ENCODE results near the gene NEUROD1.
"Not testable (repeated sequence)": the region's sequence is repeated elsewhere in the genome, so short reads cannot be mapped to it uniquely, and the experiment has no call there.

Gene NEUROD1

GRCh38 chr2:181680055-181680936 is at the start of gene NEUROD1:
TSS of gene NEUROD1 (minus strand) at chr2:181680517. CDS start at chr2:181678860, 1,657 bp downstream.
- peak within 1 kb of the TSS; percentile 66 for H3K4me3 ChIP-seq (ENCODE audit: low read depth, low read length)
- no peak within 1 kb of the TSS for H3K9ac ChIP-seq (ENCODE audit: low read length)
- H3K36me3 ChIP-seq (ENCODE audit: control insufficient read depth, insufficient read depth, low read length) = no peaks in the 10 kb centered on the region
- peaks cover 21% of the 10 kb centered on the region for H3K4me1 ChIP-seq (ENCODE audit: control insufficient read depth, insufficient read depth, low read length)
- H3K9me3 ChIP-seq (ENCODE audit: control insufficient read depth, insufficient read depth, low read depth, low read length) = no peaks in the 10 kb centered on the region
- H3K27me3 ChIP-seq (ENCODE audit: control insufficient read depth, insufficient read depth, low read length) = peaks cover 100% of the 10 kb centered on the region
- H3K27ac ChIP-seq (ENCODE audit: low read depth, low read length) = no peak within 1 kb of the TSS

GRCh38 chr2:181725476-181725875 is 45.2 kb upstream of the NEUROD1 start:
- Histone ChIP-seq H3K36me3 (ENCODE audit: control insufficient read depth, insufficient read depth, low read length) (no peaks in the 10 kb centered on the region), H3K4me1 (ENCODE audit: control insufficient read depth, insufficient read depth, low read length) (no peaks in the 10 kb centered on the region), H3K9me3 (ENCODE audit: control insufficient read depth, insufficient read depth, low read depth, low read length) (peaks cover 6% of the 10 kb centered on the region; the same call in 1 of the 2 replicates), H3K27me3 (ENCODE audit: control insufficient read depth, insufficient read depth, low read length) (no peaks in the 10 kb centered on the region), H3K9ac (ENCODE audit: low read length) (no peak overlapping the region), H3K27ac (ENCODE audit: low read depth, low read length) (no peak overlapping the region), H3K4me3 (ENCODE audit: low read depth, low read length) (no peak overlapping the region)

- Histone ChIP-seq H3K9ac (ENCODE audit: low read length) (no peak overlapping the region), H3K4me1 (ENCODE audit: control insufficient read depth, insufficient read depth, low read length) (no peaks in the 10 kb centered on the region), H3K36me3 (ENCODE audit: control insufficient read depth, insufficient read depth, low read length) (no peaks in the 10 kb centered on the region)
These were observed 44.3 kb upstream of the NEUROD1 start for GRCh38 chr2:181724662-181725061.

GRCh38 chr2:181723731-181724130 is 43.4 kb upstream of the NEUROD1 start:
- Histone ChIP-seq H3K9ac (ENCODE audit: low read length) (no peak overlapping the region), H3K27me3 (ENCODE audit: control insufficient read depth, insufficient read depth, low read length) (no peaks in the 10 kb centered on the region), H3K4me1 (ENCODE audit: control insufficient read depth, insufficient read depth, low read length) (no peaks in the 10 kb centered on the region), H3K9me3 (ENCODE audit: control insufficient read depth, insufficient read depth, low read depth, low read length) (peaks cover 3% of the 10 kb centered on the region; the same call in 1 of the 2 replicates), H3K27ac (ENCODE audit: low read depth, low read length) (no peak overlapping the region), H3K4me3 (ENCODE audit: low read depth, low read length) (no peak overlapping the region), H3K36me3 (ENCODE audit: control insufficient read depth, insufficient read depth, low read length) (no peaks in the 10 kb centered on the region)

More at GRCh38 chr2:181724662-181725061, 44.3 kb upstream of the NEUROD1 start:
- Histone ChIP-seq H3K27ac (ENCODE audit: low read depth, low read length) (no peak overlapping the region), H3K27me3 (ENCODE audit: control insufficient read depth, insufficient read depth, low read length) (no peaks in the 10 kb centered on the region), H3K4me3 (ENCODE audit: low read depth, low read length) (no peak overlapping the region), H3K9me3 (ENCODE audit: control insufficient read depth, insufficient read depth, low read depth, low read length) (peaks cover 6% of the 10 kb centered on the region; the same call in 1 of the 2 replicates)

- Histone ChIP-seq H3K36me3 (ENCODE audit: control insufficient read depth, insufficient read depth, low read length) (no peaks in the 10 kb centered on the region), H3K4me3 (ENCODE audit: low read depth, low read length) (no peak overlapping the region), H3K4me1 (ENCODE audit: control insufficient read depth, insufficient read depth, low read length) (no peaks in the 10 kb centered on the region), H3K9ac (ENCODE audit: low read length) (no peak overlapping the region), H3K27ac (ENCODE audit: low read depth, low read length) (no peak overlapping the region), H3K27me3 (ENCODE audit: control insufficient read depth, insufficient read depth, low read length) (no peaks in the 10 kb centered on the region; the same call in 1 of the 2 replicates), H3K9me3 (ENCODE audit: control insufficient read depth, insufficient read depth, low read depth, low read length) (no peaks in the 10 kb centered on the region)
These were observed 34.8 kb upstream of the NEUROD1 start for GRCh38 chr2:181715033-181715630.

- H3K9ac ChIP-seq (ENCODE audit: low read length); H3K4me1 ChIP-seq (ENCODE audit: control insufficient read depth, insufficient read depth, low read length); H3K27me3 ChIP-seq (ENCODE audit: control insufficient read depth, insufficient read depth, low read length); H3K27ac ChIP-seq (ENCODE audit: low read depth, low read length); H3K9me3 ChIP-seq (ENCODE audit: control insufficient read depth, insufficient read depth, low read depth, low read length); H3K4me3 ChIP-seq (ENCODE audit: low read depth, low read length); H3K36me3 ChIP-seq (ENCODE audit: control insufficient read depth, insufficient read depth, low read length): not testable (repeated sequence)
These were observed 30.7 kb upstream of the NEUROD1 start for GRCh38 chr2:181711051-181711450.

GRCh38 chr2:181702519-181702918 is 22.2 kb upstream of the NEUROD1 start:
- H3K4me3 ChIP-seq (ENCODE audit: low read depth, low read length); H3K9ac ChIP-seq (ENCODE audit: low read length); H3K27ac ChIP-seq (ENCODE audit: low read depth, low read length); H3K27me3 ChIP-seq (ENCODE audit: control insufficient read depth, insufficient read depth, low read length); H3K36me3 ChIP-seq (ENCODE audit: control insufficient read depth, insufficient read depth, low read length); H3K4me1 ChIP-seq (ENCODE audit: control insufficient read depth, insufficient read depth, low read length): not testable (repeated sequence)
- peaks cover 12% of the 10 kb centered on the region for H3K9me3 ChIP-seq (ENCODE audit: control insufficient read depth, insufficient read depth, low read depth, low read length)

GRCh38 chr2:181698223-181698622 is 17.9 kb upstream of the NEUROD1 start:
- Histone ChIP-seq H3K4me3 (ENCODE audit: low read depth, low read length) (no peak overlapping the region), H3K9me3 (ENCODE audit: control insufficient read depth, insufficient read depth, low read depth, low read length) (peaks cover 6% of the 10 kb centered on the region; the same call in 1 of the 2 replicates), H3K27ac (ENCODE audit: low read depth, low read length) (no peak overlapping the region), H3K27me3 (ENCODE audit: control insufficient read depth, insufficient read depth, low read length) (peaks cover 45% of the 10 kb centered on the region), H3K4me1 (ENCODE audit: control insufficient read depth, insufficient read depth, low read length) (no peaks in the 10 kb centered on the region), H3K9ac (ENCODE audit: low read length) (no peak overlapping the region), H3K36me3 (ENCODE audit: control insufficient read depth, insufficient read depth, low read length) (no peaks in the 10 kb centered on the region)

- H3K9ac ChIP-seq (ENCODE audit: low read length) = no peak overlapping the region
- no peak overlapping the region for H3K27ac ChIP-seq (ENCODE audit: low read depth, low read length)
- H3K4me3 ChIP-seq (ENCODE audit: low read depth, low read length) = no peak overlapping the region
- H3K9me3 ChIP-seq (ENCODE audit: control insufficient read depth, insufficient read depth, low read depth, low read length) = peaks cover 1% of the 10 kb centered on the region; the same call in 1 of the 2 replicates
- no peaks in the 10 kb centered on the region for H3K4me1 ChIP-seq (ENCODE audit: control insufficient read depth, insufficient read depth, low read length)
- H3K36me3 ChIP-seq (ENCODE audit: control insufficient read depth, insufficient read depth, low read length) = no peaks in the 10 kb centered on the region
- H3K27me3 ChIP-seq (ENCODE audit: control insufficient read depth, insufficient read depth, low read length) = peaks cover 51% of the 10 kb centered on the region
These were observed 17.3 kb upstream of the NEUROD1 start for GRCh38 chr2:181697571-181697970.

GRCh38 chr2:181697126-181697525 is 16.8 kb upstream of the NEUROD1 start:
- no peak overlapping the region for H3K9ac ChIP-seq (ENCODE audit: low read length)
- no peaks in the 10 kb centered on the region for H3K4me1 ChIP-seq (ENCODE audit: control insufficient read depth, insufficient read depth, low read length)
- no peak overlapping the region for H3K4me3 ChIP-seq (ENCODE audit: low read depth, low read length)
- H3K9me3 ChIP-seq (ENCODE audit: control insufficient read depth, insufficient read depth, low read depth, low read length) = no peaks in the 10 kb centered on the region
- H3K27ac ChIP-seq (ENCODE audit: low read depth, low read length) = no peak overlapping the region
- no peaks in the 10 kb centered on the region for H3K36me3 ChIP-seq (ENCODE audit: control insufficient read depth, insufficient read depth, low read length)
- peaks cover 51% of the 10 kb centered on the region for H3K27me3 ChIP-seq (ENCODE audit: control insufficient read depth, insufficient read depth, low read length)

GRCh38 chr2:181694271-181694670 is 14.0 kb upstream of the NEUROD1 start:
- Histone ChIP-seq H3K9ac (ENCODE audit: low read length) (no peak overlapping the region), H3K27me3 (ENCODE audit: control insufficient read depth, insufficient read depth, low read length) (peaks cover 73% of the 10 kb centered on the region), H3K4me3 (ENCODE audit: low read depth, low read length) (no peak overlapping the region), H3K27ac (ENCODE audit: low read depth, low read length) (no peak overlapping the region), H3K36me3 (ENCODE audit: control insufficient read depth, insufficient read depth, low read length) (no peaks in the 10 kb centered on the region), H3K9me3 (ENCODE audit: control insufficient read depth, insufficient read depth, low read depth, low read length) (no peaks in the 10 kb centered on the region), H3K4me1 (ENCODE audit: control insufficient read depth, insufficient read depth, low read length) (no peaks in the 10 kb centered on the region)

Data from HUES6 (cell line).